HepG2 (cell line): ENCODE data around the gene HDAC5.

Experiments
- NFE2L1 ChIP-seq: sonication (generic); formaldehyde crosslinking; IDR thresholded peaks from 2 replicates; pipeline ENCODE4 v1.4.0; 2020; ENCODE audit warnings: missing genetic modification reagents, mild to moderate bottlenecking, borderline replicate concordance
- POLR2A ChIP-seq, 2 experiments: IDR thresholded peaks; 2 replicates each; pipeline ENCODE4 v1.6.1; 2011; ENCODE audit warnings: low read depth in 2 of 2, low read length in 2 of 2, mild to moderate bottlenecking in 1 of 2, moderate library complexity in 1 of 2; ENCODE audit not compliant: insufficient read depth in 1 of 2
- POLR2AphosphoS5 ChIP-seq: IDR thresholded peaks from 2 replicates; pipeline ENCODE4 v1.6.1; 2012; ENCODE audit warnings: low read depth, low read length
- RAD21 ChIP-seq: fragments of 450-650 bp; formaldehyde crosslinking; IDR thresholded peaks from 2 replicates; pipeline ENCODE4 v1.5.0; 2020; ENCODE audit warnings: mild to moderate bottlenecking
- RBFOX2 ChIP-seq: fragments of 200-400 bp; formaldehyde crosslinking; IDR thresholded peaks from 2 replicates; pipeline ENCODE4 v1.6.1; 2017; ENCODE audit warnings: low read depth, mild to moderate bottlenecking, low read length
- ZNF567 ChIP-seq: sonication (generic); formaldehyde crosslinking; IDR thresholded peaks from 2 replicates; pipeline ENCODE4 v1.8.1; 2023; ENCODE audit warnings: mild to moderate bottlenecking, missing genetic modification reagents, borderline replicate concordance
- ZNF598 ChIP-seq: sonication (generic); formaldehyde crosslinking; IDR thresholded peaks from 2 replicates; pipeline ENCODE4 v1.5.1; 2020; ENCODE audit warnings: mild to moderate bottlenecking, missing genetic modification reagents, borderline replicate concordance
- ZNF678 ChIP-seq: sonication (generic); formaldehyde crosslinking; IDR thresholded peaks from 2 replicates; pipeline ENCODE4 v1.4.0; 2020; ENCODE audit warnings: mild to moderate bottlenecking, missing genetic modification reagents
- ZSCAN21 ChIP-seq: sonication (generic); formaldehyde crosslinking; IDR thresholded peaks from 2 replicates; pipeline ENCODE4 v1.8.0; 2022; ENCODE audit warnings: mild to moderate bottlenecking, missing genetic modification reagents, moderate library complexity, borderline replicate concordance

DNA sequence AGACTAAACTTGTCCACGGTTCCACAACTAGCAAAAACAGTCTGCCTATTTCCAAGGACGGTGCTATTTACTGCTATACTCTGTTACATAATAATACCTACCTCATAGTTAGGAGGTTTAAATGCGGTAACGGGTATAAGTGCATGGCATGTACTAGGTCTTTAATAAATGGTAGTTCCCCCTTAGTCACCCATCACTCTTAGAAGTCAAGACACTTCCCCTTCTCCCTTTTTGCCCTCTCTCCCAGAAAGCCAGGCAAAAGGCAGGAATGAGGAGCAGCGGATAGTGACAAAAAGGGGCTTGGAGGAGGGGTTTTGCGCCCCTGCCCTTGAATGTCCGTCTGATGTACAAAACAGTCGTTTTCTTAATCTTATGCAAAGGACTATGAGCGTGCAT, 55.9 kb downstream of the HDAC5 start:
- TF ChIP-seq NFE2L1 (no peak), RBFOX2 (no peak), POLR2A (IDR thresholded peaks at IDR 0.05; ENCODE audit: insufficient read depth in 1 of 2, low read depth in 2 of 2, low read length in 2 of 2) (no peak), ZNF678 (CRISPR knock-in tag) (no peak), POLR2AphosphoS5 (no peak), ZNF598 (CRISPR knock-in tag) (no peak), RAD21 (no peak), ZSCAN21 (CRISPR knock-in tag) (no peak), ZNF567 (CRISPR knock-in tag) (no peak)
